ENCODE results near the gene FAM120A.

FAM120A gene

DNA sequence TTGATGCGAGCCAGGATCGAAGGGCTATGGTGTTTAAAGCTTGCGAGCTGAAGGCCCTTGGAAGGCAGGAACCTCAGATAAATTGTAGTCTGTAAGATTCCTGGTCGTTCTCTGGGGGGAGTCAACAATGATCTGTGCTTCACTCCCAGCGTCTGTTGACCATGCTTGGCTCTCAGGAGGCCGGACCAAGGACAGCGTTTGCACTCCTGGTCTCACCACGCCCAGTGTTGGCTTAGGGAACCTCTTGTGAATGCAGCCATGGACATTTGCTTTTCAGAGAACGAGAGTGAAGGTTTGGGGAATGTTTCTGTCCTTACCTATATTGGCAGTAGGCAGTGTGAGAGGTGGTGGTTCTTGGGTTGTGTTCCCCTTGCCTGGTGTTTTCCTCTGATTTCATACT, 62.1 kb downstream of the FAM120A start:
- no peak for DNase-seq

DNA sequence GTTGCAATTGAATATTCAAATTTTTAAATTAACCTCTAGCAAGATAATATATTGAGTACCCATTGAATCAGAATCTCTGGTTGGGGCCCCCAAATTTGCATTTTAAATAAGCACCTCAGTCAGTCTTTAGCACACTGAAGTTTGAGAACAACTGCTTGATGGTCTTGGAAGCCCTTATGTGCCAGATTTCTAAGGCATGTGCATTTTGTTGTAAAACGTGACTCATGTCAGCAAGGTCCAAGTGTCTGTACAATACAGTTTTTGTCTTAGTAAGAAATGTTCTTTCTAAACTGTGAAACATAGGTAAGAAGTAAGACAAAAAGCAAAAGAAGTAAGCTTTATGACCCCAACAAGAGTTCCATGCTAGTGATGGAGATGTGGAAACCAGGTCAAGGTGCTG, 65.8 kb downstream of the FAM120A start:
- DNase-seq = no peak

DNA sequence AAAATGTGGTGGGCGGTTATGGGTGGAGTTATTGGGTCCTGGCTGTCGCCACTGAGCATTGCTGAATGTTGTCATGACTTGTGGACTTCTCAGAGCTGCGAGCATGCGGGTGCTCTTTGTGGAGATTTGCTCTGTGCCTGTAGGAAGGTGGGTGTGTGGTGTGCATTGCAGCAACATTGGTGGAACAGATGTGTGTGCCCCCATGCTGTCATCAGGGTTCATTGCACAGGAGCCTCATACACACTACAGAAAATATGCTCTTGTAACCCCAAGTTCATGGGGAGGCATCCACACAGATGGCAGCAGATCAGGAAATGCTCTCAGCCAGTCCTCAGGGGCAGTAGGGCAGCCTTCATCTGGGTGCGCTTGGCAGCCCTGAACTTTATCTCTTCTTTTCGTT, 69.0 kb downstream of the FAM120A start:
- DNase-seq = no peak

DNA sequence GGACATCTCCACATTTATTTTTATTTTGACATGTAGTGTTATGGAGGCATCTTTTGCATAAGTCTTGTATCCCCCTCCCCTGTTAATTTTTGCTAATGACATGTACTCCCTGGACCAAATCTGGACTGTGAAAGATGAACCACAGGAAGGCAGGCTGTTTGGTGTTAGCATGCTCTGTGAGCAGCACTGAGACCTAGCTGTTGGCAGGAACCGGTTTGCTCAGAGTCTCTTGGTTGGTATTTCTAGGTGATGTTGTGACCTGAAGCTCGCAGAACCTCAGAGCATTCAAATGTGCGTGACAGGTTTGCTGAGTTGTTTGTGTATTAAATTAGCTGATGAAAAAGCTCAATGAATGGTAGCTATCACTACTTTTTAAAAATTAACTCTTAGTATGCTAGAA, 71.3 kb downstream of the FAM120A start:
- DNase-seq = no peak

DNA sequence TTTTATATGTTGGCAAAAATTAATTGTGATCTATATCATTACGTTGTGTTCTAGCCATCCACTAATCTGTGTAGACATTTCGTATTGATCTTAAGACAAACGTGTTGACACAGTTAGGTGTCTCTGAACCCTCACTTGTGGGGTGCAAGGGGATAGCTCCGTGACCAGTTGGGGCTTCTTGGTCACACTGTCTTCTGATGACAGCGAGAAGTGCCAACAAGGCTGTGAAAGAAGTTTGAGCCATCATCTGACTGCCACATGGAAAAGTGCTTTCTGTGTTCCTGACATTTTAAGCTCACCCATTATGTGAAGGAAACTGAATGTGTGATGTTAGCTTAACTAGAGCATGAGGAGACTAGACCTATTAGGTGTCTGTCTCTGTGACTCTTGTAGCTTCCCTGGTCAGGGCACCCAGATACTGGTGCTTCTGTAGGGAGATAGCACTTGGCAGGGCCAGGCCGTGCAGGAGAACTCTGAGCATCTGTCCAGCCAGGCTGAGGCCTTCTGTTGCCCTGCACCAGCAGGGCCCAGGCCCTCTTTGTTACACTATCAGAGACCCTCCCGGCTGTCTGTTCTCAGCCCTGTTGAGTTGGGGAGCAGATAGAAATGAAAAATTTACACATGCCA, 72.1 kb downstream of the FAM120A start:
- DNase-seq = no peak

DNA sequence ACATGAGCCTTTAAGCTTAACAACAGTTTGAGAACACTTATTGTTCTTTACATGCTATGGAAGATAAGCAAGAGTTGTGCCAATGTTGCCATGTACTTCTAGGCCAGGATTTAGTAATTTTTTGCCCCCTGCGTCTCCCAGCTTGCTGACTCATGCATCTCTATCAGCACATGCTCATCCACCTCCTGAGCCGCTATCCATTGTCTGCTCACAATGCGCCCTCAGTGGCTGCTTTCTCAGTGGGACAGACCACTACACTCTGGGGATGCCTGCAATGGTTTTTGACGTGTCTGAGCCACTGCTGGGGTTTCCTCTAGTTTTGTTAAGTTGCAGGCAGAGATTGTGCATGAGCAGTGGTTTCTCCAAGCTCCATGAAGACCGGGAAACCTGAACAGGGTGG, 74.0 kb downstream of the FAM120A start:
- DNase-seq = no peak

DNA sequence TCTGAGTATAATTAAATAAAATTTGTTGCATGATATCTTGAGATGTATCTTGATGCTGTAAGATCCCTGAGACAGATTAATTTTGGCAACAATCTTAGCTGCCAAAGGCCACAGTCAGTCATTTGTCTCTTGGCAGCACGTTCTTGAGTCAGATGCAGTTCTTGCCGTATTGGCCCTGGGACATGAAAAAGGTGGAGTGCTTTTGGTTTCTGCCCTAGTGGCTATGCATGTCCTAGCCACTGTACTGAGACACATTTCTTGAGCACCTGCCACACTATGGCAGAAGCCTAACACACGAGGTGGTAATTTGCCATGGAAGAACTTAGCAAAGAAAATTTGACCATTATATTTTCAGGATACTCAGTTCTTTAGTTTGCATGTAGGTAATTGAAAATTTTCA, 79.9 kb downstream of the FAM120A start:
- DNase-seq = no peak

DNA sequence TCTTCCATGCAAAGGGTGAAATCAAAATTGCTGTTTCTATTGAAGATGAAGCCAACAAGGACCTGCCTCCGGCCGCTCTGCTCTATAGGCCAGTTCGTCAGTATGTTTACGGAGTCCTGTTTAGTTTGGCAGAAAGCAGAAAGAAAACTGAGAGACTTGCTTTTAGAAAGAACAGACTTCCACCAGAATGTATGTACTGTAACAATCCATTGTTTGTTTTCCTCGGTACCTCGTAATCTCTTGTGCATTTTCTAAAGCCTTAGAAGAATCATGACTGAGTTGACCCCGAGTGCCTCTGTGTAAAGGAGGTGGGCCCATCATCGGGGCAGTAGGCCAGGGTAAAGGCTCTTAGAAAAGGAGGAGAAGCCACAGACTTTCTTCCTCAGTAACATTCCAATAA, 80.7 kb downstream of the FAM120A start:
- DNase-seq = no peak

DNA sequence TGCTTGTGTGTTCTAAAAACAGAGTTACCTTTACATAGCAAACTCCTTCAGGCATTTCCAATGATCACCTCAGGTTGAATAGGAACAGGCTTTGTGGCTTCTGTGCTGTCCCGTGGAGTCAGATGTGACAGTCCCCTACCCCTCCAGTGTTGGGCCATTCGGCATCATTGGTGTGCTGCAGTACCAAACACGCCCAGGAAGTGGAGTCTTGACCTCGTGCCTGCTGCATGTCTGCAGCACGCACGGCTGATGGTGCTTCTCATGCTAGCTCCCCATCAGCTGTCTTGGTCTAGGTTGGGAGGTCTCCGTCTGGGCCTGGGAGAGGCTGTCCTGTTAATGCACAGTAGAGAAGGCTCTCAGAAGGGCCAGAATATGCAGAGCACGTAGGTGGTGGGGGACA, 82.4 kb downstream of the FAM120A start:
- no peak for DNase-seq

DNA sequence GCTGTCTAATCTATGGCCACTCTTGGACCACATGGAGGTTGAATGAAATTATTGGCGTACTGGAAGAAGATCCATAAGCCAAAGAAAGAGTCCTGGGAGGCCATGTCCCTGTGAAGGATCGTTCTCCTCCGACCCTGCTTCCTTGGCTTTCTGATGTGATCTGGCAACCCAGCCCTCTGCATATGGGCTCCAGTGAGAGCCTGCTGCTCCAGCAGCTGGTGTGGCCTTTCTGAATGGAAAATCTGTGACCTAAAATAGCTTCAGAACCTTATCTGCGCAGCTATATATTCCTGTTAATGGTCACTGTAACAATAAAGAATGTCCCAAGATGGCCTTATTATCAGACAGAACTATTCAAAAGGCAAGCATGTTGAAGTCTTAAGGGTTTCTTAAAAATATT, 84.7 kb downstream of the FAM120A start:
- no peak for DNase-seq

DNA sequence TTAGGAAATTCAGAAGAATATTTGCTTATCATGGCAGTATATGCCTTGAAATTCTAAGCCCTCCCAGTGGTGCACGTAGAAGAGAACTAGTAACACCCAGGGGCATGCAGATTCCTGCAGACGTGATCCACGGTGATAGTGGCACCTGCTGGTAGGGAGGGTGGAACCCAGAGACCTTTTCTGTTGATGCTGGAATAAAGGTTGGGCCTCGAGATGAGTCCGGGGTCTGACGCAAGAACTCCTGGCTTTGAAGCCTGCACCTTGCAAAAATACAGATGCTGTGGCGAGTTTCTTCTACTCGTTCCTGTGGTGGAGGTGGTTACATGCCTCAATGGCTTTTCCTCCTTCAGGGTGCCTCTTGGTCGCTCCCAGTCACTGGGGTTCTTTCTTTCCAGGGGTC, 85.4 kb downstream of the FAM120A start:
- DNase-seq = no peak

DNA sequence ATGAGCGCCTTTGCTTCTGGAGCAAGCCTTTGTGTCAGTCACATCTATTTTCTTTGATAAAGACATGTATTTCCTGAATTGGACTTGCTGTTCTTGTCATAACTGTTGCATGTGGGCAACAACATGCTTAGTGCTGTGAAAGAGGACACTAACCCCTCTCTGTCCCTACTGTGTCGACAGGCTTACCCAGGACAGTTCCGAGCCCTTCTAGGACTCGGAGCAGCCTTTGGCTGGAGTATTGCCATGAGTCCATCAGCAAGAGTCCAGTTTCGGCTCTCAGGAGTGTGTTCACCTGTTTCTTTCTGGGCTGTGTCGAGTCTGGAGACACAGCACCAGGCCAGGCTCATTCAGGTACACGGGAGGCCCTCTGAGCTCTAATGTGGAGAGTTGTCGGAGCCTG, 88.8 kb downstream of the FAM120A start:
- no peak for DNase-seq

DNA sequence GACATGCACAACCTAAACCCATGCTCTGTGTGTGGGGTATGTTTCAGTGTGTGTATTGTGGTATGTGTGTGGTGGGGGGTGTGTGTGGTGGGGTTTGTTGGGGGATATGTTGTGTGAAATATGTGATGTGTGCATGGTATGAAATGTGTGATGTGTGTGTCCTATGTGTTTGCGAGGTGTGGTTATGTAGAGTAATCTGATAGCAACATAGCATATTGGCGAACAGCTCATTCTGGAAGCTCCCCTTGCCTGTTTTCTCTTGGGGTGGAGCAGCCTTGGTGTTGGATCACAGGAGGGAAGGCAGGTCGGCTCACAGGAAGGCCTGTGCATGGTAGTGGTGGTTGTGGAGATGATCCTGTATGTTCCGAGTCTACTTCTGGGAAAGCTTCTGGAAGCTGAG, 89.5 kb downstream of the FAM120A start:
- no peak for DNase-seq

DNA sequence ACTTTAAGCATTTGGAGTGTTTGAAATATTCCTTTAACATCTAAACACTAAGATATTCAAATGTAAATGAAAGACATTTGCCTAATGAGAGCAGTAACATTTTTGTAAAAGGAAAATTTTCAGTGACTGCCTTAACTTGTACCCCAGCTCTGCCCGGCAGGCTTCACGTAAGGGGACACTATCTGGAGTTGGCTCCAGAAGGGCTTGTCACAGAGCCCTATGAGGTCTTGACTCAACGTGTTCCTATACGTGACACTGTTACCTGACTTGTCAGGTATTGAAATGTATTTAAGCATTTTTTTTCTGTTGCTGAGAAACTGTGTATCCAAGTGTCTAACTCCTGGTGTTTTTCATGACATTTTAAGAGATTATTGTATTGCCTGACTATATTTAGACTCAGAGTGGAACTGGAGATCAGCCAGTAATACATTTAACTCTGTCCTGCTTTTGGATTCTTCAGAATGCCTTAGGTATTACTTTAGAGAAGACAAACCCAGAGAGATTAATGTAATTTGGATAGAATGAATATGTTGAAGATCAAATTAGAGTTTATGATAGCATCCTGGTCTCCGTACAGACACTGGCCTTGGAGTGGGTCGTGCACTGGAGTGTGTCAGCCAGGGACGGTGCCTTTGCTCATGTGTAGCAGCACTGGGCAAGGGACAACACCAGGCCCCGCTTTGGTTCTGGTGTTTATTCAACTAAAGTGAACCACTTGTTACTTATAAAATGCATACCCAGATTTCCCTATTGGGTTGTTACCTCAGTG, 90.3 kb downstream of the FAM120A start:
- DNase-seq = no peak

DNA sequence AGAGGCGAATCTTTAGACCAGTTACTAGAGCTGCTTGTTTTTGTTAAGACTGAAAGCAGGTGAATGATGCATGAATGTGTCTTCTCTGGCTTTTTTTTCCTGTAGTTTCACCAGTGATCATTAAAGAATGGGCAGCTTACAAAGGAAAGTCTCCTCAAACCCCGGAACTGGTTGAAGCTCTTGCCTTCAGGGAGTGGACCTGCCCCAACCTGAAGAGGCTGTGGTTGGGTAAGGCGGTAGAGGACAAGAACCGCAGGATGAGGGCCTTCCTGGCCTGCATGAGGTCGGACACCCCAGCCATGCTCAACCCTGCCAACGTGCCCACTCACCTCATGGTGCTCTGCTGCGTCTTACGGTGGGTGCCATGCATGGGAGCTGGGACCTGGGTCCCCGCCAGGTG, 91.6 kb downstream of the FAM120A start:
- DNase-seq = no peak

DNA sequence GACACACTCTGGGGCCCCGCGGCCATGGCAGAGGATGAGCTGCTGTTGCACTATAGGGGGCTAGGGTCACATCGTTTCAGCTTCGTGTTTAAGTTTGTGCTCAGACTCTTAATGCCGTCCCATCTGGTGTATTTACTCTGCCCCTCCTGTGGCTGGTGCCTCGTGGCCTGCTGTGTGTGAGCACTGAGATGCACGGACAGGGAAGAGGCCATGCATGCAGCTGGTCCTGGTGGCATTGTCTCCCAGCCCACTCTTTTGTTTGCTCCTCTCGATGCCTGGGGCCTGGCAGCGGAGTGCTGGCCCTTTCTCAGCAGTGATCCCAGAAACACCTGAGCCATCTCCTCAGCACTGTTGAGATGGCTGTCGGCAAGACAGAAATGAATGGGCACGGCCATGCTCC, 94.9 kb downstream of the FAM120A start:
- DNase-seq = no peak

DNA sequence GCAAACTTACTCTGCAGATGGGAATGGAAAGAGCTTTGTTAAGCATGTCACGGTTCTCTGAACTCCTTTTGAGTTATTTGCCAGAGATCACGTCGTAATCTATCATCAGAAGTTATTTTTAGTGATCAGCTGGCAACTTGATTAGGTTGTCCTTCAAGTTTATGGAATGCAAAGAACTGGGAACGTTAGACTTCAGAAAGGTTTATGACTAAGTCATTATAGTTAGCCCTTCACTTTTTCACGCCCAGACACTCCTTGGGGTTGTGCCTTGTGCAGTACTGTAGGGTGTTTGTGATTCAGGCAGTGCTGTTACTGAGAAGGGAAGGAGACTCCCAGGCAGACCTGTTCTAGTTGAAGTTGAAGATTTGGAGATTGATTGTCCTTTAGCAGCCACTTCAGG, 98.1 kb downstream of the FAM120A start:
- DNase-seq = no peak

DNA sequence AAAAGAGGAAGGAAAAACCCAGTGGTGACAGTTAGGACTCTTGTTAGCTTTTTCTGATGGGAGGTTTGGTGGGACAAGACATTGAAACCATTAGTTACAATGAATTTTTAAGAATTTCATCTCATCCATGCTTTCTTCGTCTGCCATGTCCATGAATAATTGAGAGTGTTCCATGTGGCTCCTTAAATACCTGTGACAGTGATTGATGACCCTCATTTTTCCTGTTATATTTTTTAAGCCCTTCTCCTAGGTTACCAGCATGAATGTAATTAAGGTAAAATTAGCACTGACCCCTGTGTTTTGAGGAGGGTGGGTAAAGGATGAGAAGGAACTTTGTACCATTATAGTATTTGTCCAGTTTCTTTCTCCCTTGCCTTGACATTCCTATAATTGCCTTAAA, 101.4 kb downstream of the FAM120A start:
- no peak for DNase-seq

DNA sequence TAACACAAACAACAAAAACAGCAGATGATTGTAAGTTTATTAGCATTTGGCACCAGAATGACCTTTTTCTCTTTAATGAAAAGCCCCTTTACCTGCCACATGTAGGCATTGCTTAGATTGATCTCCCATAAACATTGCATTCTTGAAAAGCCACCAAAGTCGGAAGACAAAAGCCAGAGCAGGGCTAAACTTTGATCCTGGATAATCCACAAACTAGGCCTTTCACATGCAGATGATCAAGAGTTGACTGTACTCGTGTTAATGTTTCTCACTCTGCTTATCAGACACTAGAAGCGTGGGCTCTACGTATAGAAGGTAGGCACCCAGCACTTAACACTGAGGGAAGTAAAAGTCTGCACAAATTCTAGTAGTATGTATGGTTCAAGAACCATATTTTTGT, 103.9 kb downstream of the FAM120A start:
- no peak for DNase-seq

DNA sequence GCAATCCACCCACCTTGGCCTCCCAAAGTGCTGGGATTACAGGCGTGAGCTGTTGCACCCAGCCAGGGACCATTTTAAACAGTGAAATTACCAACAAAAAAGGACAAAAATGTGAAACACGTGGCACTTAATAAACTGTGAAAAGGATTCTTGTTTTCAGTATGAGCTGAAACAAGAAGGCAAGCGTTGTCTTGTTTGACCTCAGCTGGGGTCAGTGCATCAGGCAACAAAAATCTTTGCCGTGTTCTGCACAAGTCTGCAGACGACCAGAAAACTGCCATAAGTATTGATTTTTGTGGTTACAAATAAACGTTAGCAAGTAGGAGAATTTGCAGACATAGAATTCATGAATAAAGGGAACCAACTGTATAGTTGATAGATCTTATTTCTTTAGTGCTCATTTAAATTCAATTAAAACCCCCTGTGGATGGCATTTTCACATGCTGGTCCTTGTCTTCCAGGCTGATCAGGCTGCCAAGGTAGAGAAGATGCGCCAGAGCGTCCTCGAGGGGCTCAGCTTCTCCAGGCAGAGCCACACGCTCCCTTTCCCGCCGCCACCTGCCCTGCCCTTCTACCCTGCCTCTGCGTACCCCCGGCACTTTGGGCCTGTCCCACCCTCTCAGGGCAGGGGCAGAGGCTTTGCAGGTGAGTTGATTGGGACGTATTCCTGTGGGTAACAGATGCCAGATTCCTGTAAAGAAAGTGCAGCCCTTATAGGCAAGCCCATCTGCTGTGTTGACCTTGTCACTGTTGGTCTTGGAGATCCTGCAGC, 106.1 kb downstream of the FAM120A start:
- no peak for DNase-seq

DNA sequence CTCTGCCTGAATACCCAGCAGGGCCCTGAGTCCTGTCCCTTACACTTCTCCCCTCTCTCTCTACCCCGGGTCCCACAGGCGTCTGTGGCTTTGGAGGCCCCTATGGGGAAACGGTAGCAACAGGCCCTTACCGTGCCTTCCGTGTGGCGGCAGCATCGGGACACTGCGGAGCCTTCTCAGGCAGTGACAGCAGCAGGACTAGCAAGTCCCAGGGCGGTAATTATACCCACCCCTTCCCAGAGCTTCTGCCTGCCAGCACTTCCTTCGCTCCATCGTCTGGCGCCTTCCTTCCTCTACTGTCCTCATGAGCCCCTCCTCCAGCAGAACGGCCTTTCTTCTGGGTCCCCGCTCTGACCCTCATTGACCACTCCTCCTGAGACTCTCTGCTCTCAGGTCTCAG, 107.0 kb downstream of the FAM120A start:
- peak; percentile 67 for DNase-seq

DNA sequence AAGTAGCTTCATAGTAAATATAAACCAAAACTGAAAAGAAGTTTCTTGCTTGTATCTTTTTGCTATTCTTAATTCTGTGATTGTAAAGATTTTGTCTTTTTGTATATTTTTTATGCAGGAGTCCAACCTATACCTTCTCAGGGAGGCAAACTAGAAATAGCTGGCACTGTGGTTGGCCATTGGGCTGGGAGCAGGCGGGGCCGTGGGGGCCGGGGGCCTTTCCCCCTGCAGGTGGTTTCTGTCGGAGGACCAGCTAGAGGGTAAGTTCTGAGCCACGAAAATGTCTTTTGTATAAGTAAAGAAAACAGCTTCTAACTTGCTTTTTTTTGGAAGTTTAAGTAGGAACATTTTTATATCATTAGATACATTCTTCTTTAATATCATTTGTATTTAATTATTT, 109.5 kb downstream of the FAM120A start:
- DNase-seq = no peak

DNA sequence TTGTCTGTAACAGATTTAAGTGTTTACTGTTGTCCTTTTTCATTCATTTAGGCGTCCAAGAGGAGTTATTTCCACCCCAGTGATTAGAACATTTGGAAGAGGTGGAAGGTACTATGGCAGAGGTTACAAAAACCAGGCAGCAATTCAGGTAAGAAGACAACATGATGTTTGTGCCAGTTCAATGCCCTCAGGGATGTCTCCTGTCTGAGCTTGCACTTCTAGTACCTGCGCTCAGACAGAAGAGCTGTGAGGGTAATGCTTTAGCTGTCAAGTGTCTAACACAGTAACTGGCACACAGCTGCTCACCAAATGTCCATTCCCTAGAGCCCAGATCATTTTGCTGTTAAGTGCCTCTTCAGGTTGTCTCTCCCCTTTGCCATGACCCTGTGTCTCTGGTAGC, 110.7 kb downstream of the FAM120A start:
- DNase-seq = no peak

DNA sequence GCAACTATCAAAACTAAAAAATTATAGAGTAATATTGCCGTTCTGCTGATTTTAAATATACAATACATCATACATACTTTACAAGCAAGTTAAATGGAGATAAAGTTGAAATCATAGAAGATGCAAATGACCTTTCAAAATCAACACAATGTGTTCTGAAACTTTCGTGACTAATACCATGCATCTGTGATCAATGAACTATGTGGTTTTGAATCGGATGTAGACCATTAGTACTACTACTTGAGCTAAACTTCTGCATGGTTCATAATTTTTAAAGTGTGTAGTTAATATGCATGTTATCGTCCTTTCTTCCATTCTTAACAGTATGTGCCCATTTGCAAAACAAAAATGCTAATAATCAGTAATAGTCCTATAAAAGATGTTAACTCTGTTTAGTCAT, 113.6 kb downstream of the FAM120A start:
- no peak for DNase-seq

Measured in eye (tissue), 1 donor.